ENCODE results near the gene PCNX3.

DNA sequence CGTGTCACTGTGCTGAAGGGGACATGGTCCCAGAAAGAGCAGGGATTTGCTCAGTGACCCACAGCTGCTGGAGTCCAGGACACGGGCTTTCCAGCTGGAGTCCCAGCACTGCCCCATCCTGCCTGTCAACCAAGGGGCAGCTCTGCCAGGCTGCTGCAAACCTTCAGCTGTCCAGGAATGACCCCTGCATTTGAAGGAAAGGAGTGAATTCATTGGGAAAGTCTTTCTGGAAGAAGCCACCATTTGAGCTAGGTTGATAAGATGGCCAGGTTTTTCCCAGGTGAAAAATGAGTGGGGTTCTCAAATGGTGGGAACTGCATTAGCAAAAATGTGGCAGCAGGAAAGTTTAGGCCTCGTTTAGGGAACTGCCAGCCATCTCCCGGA lies 29.3 kb upstream of the PCNX3 start:
- no peak for TF ChIP-seq EZH2 (IDR thresholded peaks at IDR 0.05; ENCODE audit: borderline replicate concordance, low read depth, low read length, severe bottlenecking)
- TF ChIP-seq, protein P1, sequence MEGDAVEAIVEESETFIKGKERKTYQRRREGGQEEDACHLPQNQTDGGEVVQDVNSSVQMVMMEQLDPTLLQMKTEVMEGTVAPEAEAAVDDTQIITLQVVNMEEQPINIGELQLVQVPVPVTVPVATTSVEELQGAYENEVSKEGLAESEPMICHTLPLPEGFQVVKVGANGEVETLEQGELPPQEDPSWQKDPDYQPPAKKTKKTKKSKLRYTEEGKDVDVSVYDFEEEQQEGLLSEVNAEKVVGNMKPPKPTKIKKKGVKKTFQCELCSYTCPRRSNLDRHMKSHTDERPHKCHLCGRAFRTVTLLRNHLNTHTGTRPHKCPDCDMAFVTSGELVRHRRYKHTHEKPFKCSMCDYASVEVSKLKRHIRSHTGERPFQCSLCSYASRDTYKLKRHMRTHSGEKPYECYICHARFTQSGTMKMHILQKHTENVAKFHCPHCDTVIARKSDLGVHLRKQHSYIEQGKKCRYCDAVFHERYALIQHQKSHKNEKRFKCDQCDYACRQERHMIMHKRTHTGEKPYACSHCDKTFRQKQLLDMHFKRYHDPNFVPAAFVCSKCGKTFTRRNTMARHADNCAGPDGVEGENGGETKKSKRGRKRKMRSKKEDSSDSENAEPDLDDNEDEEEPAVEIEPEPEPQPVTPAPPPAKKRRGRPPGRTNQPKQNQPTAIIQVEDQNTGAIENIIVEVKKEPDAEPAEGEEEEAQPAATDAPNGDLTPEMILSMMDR (IDR thresholded peaks at IDR 0.05; ENCODE audit: borderline replicate concordance, extremely low read depth, low read length, poor library complexity, severe bottlenecking), result no peak
